Neural cell (in vitro differentiated cells): ENCODE measurements around the gene ST6GALNAC1. TPM values are rescaled to one million over a fixed set of nuclear protein-coding genes. Genes with fewer than 3 reads are reported as not detected.

Experiments
- H2AFZ ChIP-seq: fragments of 200-600, 300-800 bp; sonication (generic), shearing (Covaris generic); 2 replicates; pipeline ENCODE4 v1.6.0; 2014; ENCODE audit warnings: low read depth, mild to moderate bottlenecking, antibody characterized with exemption, low read length, moderate library complexity
- H3F3A ChIP-seq: fragments of 200-600 bp; shearing (Covaris generic); 2 replicates; pipeline ENCODE4 v1.6.1; 2016; ENCODE audit warnings: mild to moderate bottlenecking, moderate library complexity, mixed read lengths, antibody characterized with exemption, low read length; ENCODE audit not compliant: insufficient read depth, poor library complexity, severe bottlenecking
- H3K27ac ChIP-seq: fragments of 200-600, 300-800 bp; sonication (generic), shearing (Covaris generic); 2 replicates; pipeline ENCODE4 v1.5.1; 2014; ENCODE audit warnings: mild to moderate bottlenecking, low read length, moderate library complexity
- H3K27me3 ChIP-seq: fragments of 300-800, 200-600 bp; sonication (generic), shearing (Covaris generic); 2 replicates; pipeline ENCODE4 v1.6.0; 2014; ENCODE audit warnings: mild to moderate bottlenecking, low read depth, low read length, moderate library complexity; ENCODE audit not compliant: insufficient read depth
- H3K36me3 ChIP-seq: fragments of 300-800, 200-600 bp; sonication (generic), shearing (Covaris generic); 2 replicates; pipeline ENCODE4 v1.5.1; 2014; ENCODE audit warnings: mild to moderate bottlenecking, antibody characterized with exemption, low read length, moderate library complexity; ENCODE audit not compliant: insufficient read depth
- H3K4me2 ChIP-seq: fragments of 300-800, 200-600 bp; sonication (generic), shearing (Covaris generic); 2 replicates; pipeline ENCODE4 v1.6.0; 2014; ENCODE audit warnings: mild to moderate bottlenecking, low read length
- H3K4me3 ChIP-seq: fragments of 300-800, 200-600 bp; sonication (generic), shearing (Covaris generic); 2 replicates; pipeline ENCODE4 v1.5.1; 2014; ENCODE audit warnings: mild to moderate bottlenecking, low read length, moderate library complexity
- H3K79me2 ChIP-seq: fragments of 200-600 bp; shearing (Covaris generic); replicated peaks from 2 replicates; pipeline ENCODE4 v1.6.0; 2014; ENCODE audit warnings: mild to moderate bottlenecking, low read length, moderate library complexity; ENCODE audit not compliant: insufficient read depth
- H3K9ac ChIP-seq: fragments of 300-800, 200-600 bp; sonication (generic), shearing (Covaris generic); 2 replicates; pipeline ENCODE4 v1.6.1; 2016; ENCODE audit warnings: mild to moderate bottlenecking, low read length, mixed read lengths
- H3K9me2 ChIP-seq: fragments of 200-600 bp; shearing (Covaris generic); 2 replicates; pipeline ENCODE4 v1.6.1; 2016; ENCODE audit warnings: mild to moderate bottlenecking, low read length, mixed read lengths; ENCODE audit not compliant: insufficient read depth
- H3K9me3 ChIP-seq: fragments of 200-600, 300-800 bp; sonication (generic), shearing (Covaris generic); 2 replicates; pipeline ENCODE4 v1.6.1; 2016; ENCODE audit warnings: mild to moderate bottlenecking, mixed run types, low read length, moderate library complexity, mixed read lengths
- H4K20me1 ChIP-seq: fragments of 200-600 bp; shearing (Covaris generic); 2 replicates; pipeline ENCODE4 v1.6.1; 2016; ENCODE audit warnings: mild to moderate bottlenecking, mixed run types; ENCODE audit not compliant: insufficient read depth
- CTCF ChIP-seq: fragments of 450-650 bp; IDR thresholded peaks from 2 replicates; pipeline ENCODE4 v1.5.1; 2014; ENCODE audit warnings: antibody characterized with exemption, mild to moderate bottlenecking, moderate library complexity; ENCODE audit not compliant: poor library complexity, severe bottlenecking
- EP300 ChIP-seq: fragments of 450-650 bp; conservative IDR thresholded peaks from 2 replicates; pipeline ENCODE4 v1.6.1; 2014; ENCODE audit warnings: antibody characterized with exemption, mild to moderate bottlenecking, moderate library complexity; ENCODE audit not compliant: poor library complexity, severe bottlenecking
- EZH2 ChIP-seq: fragments of 200-600, 300-800 bp; shearing (Covaris generic), sonication (generic); IDR thresholded peaks from 2 replicates; pipeline ENCODE4 v1.6.1; 2014; ENCODE audit warnings: antibody characterized with exemption, low read length, borderline replicate concordance, mild to moderate bottlenecking; ENCODE audit not compliant: insufficient read depth, poor library complexity, severe bottlenecking
- POLR2AphosphoS5 ChIP-seq: IDR thresholded peaks from 2 replicates; pipeline ENCODE4 v1.6.1; 2012
- RAD21 ChIP-seq: fragments of 450-650 bp; conservative IDR thresholded peaks from 2 replicates; pipeline ENCODE4 v1.6.1; 2014; ENCODE audit warnings: antibody characterized with exemption, mild to moderate bottlenecking, moderate library complexity
- REST ChIP-seq: IDR thresholded peaks from 2 replicates; pipeline ENCODE4 v1.6.1; 2012; ENCODE audit warnings: borderline replicate concordance
- SMC3 ChIP-seq: fragments of 450-650 bp; conservative IDR thresholded peaks from 2 replicates; pipeline ENCODE4 v1.6.1; 2014; ENCODE audit warnings: antibody characterized with exemption, mild to moderate bottlenecking, moderate library complexity; ENCODE audit not compliant: poor library complexity
- TAF1 ChIP-seq: IDR thresholded peaks from 2 replicates; pipeline ENCODE4 v1.6.1; 2012; ENCODE audit warnings: low read depth
- polyA plus RNA-seq: library from polyadenylated mRNA; depleted of rRNA; stranded (reverse); fragments of >200 nt; gene quantifications from 2 replicates; pipeline ENCODE4 v1.2.3, GENCODE V29; 2014

ST6GALNAC1 gene
- polyA plus RNA-seq, 1 donor from 2014 or later, result not detected

GRCh38 chr17:76683921-76684745, 40.6 kb upstream of the ST6GALNAC1 start:
- Histone ChIP-seq H3K9ac (no peak overlapping the region), H3F3A (no peaks in the 10 kb centered on the region), H2AFZ (no peak overlapping the region), H3K79me2 (no peaks in the 10 kb centered on the region), H3K36me3 (no peaks in the 10 kb centered on the region), H3K9me3 (no peaks in the 10 kb centered on the region), H3K27ac (no peak overlapping the region), H3K27me3 (no peaks in the 10 kb centered on the region), H3K9me2 (no peaks in the 10 kb centered on the region), H3K4me2 (no peak overlapping the region), H3K4me3 (no peak overlapping the region), H4K20me1 (no peaks in the 10 kb centered on the region)
- no peak for TF ChIP-seq EP300
- TF ChIP-seq POLR2AphosphoS5, result no peak
- no peak for TF ChIP-seq EZH2
- no peak for TF ChIP-seq REST
- no peak for TF ChIP-seq TAF1
- TF ChIP-seq CTCF, result no peak
- TF ChIP-seq RAD21, result no peak
- TF ChIP-seq SMC3, result no peak

GRCh38 chr17:76683011-76683755, 39.6 kb upstream of the ST6GALNAC1 start:
- H3K9ac ChIP-seq, result no peak overlapping the region
- no peaks in the 10 kb centered on the region for H3K9me2 ChIP-seq
- H2AFZ ChIP-seq, result no peak overlapping the region
- no peaks in the 10 kb centered on the region for H3K36me3 ChIP-seq
- H3K9me3 ChIP-seq, result no peaks in the 10 kb centered on the region
- no peaks in the 10 kb centered on the region for H3F3A ChIP-seq
- no peaks in the 10 kb centered on the region for H3K27me3 ChIP-seq
- no peaks in the 10 kb centered on the region for H4K20me1 ChIP-seq
- H3K27ac ChIP-seq, result no peak overlapping the region
- no peaks in the 10 kb centered on the region for H3K79me2 ChIP-seq
- TF ChIP-seq CTCF (peak; percentile 10), EP300 (no peak), EZH2 (no peak), TAF1 (no peak)
- no peak overlapping the region for H3K4me2 ChIP-seq
- H3K4me3 ChIP-seq, result no peak overlapping the region
